Measurements from ENCODE around the gene GPR15LG. TPM values are rescaled to one million over a fixed set of nuclear protein-coding genes. Genes with fewer than 3 reads are reported as not detected.

The GPR15LG gene
- total RNA-seq, 1 donor from 2014 or later = 0.70 TPM

- Mint-ChIP-seq H3K27ac (no peak within 1 kb of the TSS), H3K36me3 (no peaks in the 10 kb centered on the region), H3K4me3 (no peak within 1 kb of the TSS), H3K9me3 (no peaks in the 10 kb centered on the region), H3K4me1 (ENCODE audit: unreplicated experiment) (no peaks in the 10 kb centered on the region), H3K27me3 (peaks cover 46% of the 10 kb centered on the region)
- DNase-seq (ENCODE audit: extremely low spot score, unreplicated experiment) = no peak
- TF ChIP-seq CTCF (conservative IDR thresholded peaks at IDR 0.05) = no peak
Observed at GRCh38 chr10:84225427-84226173, 52.0 kb downstream of the GPR15LG start, which contains the start of gene LRIT2. Gene LRIT2 (minus strand): TSS chr10:84225544. CDS start chr10:84225520, 24 bp downstream.

GRCh38 chr10:84226616-84227015 lies 53.0 kb downstream of the GPR15LG start:
- Mint-ChIP-seq H3K4me1 (ENCODE audit: unreplicated experiment) (no peaks in the 10 kb centered on the region), H3K9me3 (no peaks in the 10 kb centered on the region), H3K27me3 (peaks cover 53% of the 10 kb centered on the region), H3K4me3 (no peak overlapping the region), H3K27ac (no peak overlapping the region), H3K36me3 (no peaks in the 10 kb centered on the region)
- DNase-seq (ENCODE audit: extremely low spot score, unreplicated experiment) = no peak
- no peak for TF ChIP-seq CTCF (conservative IDR thresholded peaks at IDR 0.05)

GRCh38 chr10:84227810-84228209 lies 54.2 kb downstream of the GPR15LG start:
- Mint-ChIP-seq H3K27me3 (peaks cover 54% of the 10 kb centered on the region), H3K36me3 (no peaks in the 10 kb centered on the region), H3K4me1 (ENCODE audit: unreplicated experiment) (no peaks in the 10 kb centered on the region), H3K4me3 (no peak overlapping the region), H3K9me3 (no peaks in the 10 kb centered on the region), H3K27ac (no peak overlapping the region)
- TF ChIP-seq CTCF (conservative IDR thresholded peaks at IDR 0.05) = no peak
- no peak for DNase-seq (ENCODE audit: extremely low spot score, unreplicated experiment)

- H3K36me3 Mint-ChIP-seq = no peaks in the 10 kb centered on the region
- no peak for DNase-seq (ENCODE audit: extremely low spot score, unreplicated experiment)
- no peak for TF ChIP-seq CTCF (conservative IDR thresholded peaks at IDR 0.05)
- H3K4me1 Mint-ChIP-seq (ENCODE audit: unreplicated experiment) = no peaks in the 10 kb centered on the region
- no peak overlapping the region for H3K4me3 Mint-ChIP-seq
- no peak overlapping the region for H3K27ac Mint-ChIP-seq
- peaks cover 49% of the 10 kb centered on the region for H3K27me3 Mint-ChIP-seq
- no peaks in the 10 kb centered on the region for H3K9me3 Mint-ChIP-seq
Observed at GRCh38 chr10:84230359-84230758, 56.8 kb downstream of the GPR15LG start.

- TF ChIP-seq CTCF (conservative IDR thresholded peaks at IDR 0.05) = no peak
- Mint-ChIP-seq H3K27me3 (peaks cover 46% of the 10 kb centered on the region), H3K4me1 (ENCODE audit: unreplicated experiment) (no peaks in the 10 kb centered on the region), H3K27ac (no peak overlapping the region), H3K9me3 (no peaks in the 10 kb centered on the region), H3K36me3 (no peaks in the 10 kb centered on the region), H3K4me3 (no peak overlapping the region)
- no peak for DNase-seq (ENCODE audit: extremely low spot score, unreplicated experiment)
Observed at GRCh38 chr10:84232376-84232775, 58.8 kb downstream of the GPR15LG start.
